ENCODE results near the gene ERF. TPM values are rescaled to one million over a fixed set of nuclear protein-coding genes. Genes with fewer than 3 reads are reported as not detected.

ERF gene
- total RNA-seq, 1 experiment from 2014 or later, result 79.1 TPM

DNA sequence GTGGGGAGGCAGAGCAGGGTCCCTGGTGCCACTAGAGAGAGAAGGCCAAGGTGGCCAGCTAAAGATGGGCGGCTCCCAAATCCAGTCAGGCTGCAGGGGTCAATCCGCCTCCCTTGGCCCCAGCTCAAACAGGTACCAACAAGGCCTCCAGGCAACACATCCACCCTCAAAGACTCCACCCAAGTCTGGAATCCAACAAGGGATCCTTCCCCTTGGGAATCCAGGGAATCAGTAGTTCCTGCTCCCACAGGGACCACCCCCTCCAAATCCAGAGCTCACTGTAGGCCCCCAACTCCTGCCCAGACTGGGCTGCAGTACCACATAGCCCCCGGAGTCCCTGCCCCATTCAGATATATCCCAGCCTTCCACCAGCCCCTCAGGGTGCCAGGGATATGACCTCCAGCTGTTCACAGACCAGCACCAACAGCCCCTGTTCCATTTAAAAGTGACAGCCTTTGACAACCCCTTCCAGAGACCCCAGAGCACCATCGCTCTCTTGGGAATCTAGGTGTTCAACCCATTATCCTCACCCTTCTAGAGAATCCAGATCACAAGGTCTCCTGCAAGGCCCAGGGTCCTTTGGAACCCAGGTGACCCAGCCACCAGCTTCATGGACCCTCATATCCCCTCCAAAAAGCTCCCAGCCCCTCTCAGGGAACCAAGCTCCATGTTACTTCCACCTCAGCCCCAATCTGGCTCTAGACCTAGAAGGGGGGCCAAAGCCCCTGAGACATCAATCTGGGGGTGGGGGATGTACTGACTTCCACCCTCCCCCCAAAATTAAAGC is 3.2 kb downstream of the ERF start:
- H3F3A ChIP-seq (ENCODE audit: insufficient read depth, low read depth), result peaks cover 15% of the 10 kb centered on the region
- H3K9me2 ChIP-seq (ENCODE audit: insufficient read depth), result no peaks in the 10 kb centered on the region
- H3K27me3 ChIP-seq (ENCODE audit: insufficient read depth, low read depth), result no peaks in the 10 kb centered on the region
- no peak for DNase-seq
- H3K4me2 ChIP-seq, result peak overlapping the region; percentile 23; the same call in 1 of the 2 replicates
- intact Hi-C loops (cut with micrococcal nuclease; ENCODE audit: unreplicated experiment), result no loop called here
- CTCF ChIA-PET, result no interaction called here
- no peak for TF ChIP-seq CTCF (conservative IDR thresholded peaks at IDR 0.05)
- TF ChIP-seq EZH2 (IDR thresholded peaks at IDR 0.05; ENCODE audit: low read depth), result no peak
- H3K27ac ChIP-seq, result no peak overlapping the region
- H2AFZ ChIP-seq, result no peak overlapping the region
- POLR2A ChIA-PET (ENCODE audit: unreplicated experiment), result interaction anchor here (0.7 kb wide), 1 partner anchor 22 kb away, joined by 4 read pairs; no protein-coding TSS in a partner anchor
- no peak overlapping the region for H3K4me3 ChIP-seq
- H4K20me1 ChIP-seq (ENCODE audit: insufficient read depth), result peaks cover 14% of the 10 kb centered on the region; the same call in 1 of the 2 replicates
- no peaks in the 10 kb centered on the region for H3K9me3 ChIP-seq (ENCODE audit: insufficient read depth, low read depth)
- no TSS peak for BruUV-seq (replicated peaks)
- H3K36me3 ChIP-seq (ENCODE audit: low read depth), result no peaks in the 10 kb centered on the region
- H3K79me2 ChIP-seq (ENCODE audit: low read depth), result peaks cover 35% of the 10 kb centered on the region
- H3K4me1 ChIP-seq (replicated peaks; ENCODE audit: insufficient read depth), result peaks cover 6% of the 10 kb centered on the region

GRCh38 chr19:42250666-42251531 is 4.0 kb downstream of the ERF start:
- H3F3A ChIP-seq (ENCODE audit: insufficient read depth, low read depth), result peaks cover 18% of the 10 kb centered on the region
- POLR2A ChIA-PET (ENCODE audit: unreplicated experiment), result interaction anchor here (0.7 kb wide), 1 partner anchor 21 kb away, joined by 4 read pairs; no protein-coding TSS in a partner anchor
- no peak overlapping the region for H3K27ac ChIP-seq
- H3K9me3 ChIP-seq (ENCODE audit: insufficient read depth, low read depth), result no peaks in the 10 kb centered on the region
- CTCF ChIA-PET, result interaction anchor here (0.7 kb wide), 1 partner anchor 26 kb away, joined by 8 read pairs; no protein-coding TSS in a partner anchor
- H3K79me2 ChIP-seq (ENCODE audit: low read depth), result peaks cover 35% of the 10 kb centered on the region
- no peaks in the 10 kb centered on the region for H3K36me3 ChIP-seq (ENCODE audit: low read depth)
- H3K4me2 ChIP-seq, result no peak overlapping the region
- H3K9me2 ChIP-seq (ENCODE audit: insufficient read depth), result no peaks in the 10 kb centered on the region
- peaks cover 6% of the 10 kb centered on the region for H3K4me1 ChIP-seq (replicated peaks; ENCODE audit: insufficient read depth)
- no TSS peak for BruUV-seq (replicated peaks)
- TF ChIP-seq CTCF (conservative IDR thresholded peaks at IDR 0.05) (no peak), EZH2 (IDR thresholded peaks at IDR 0.05; ENCODE audit: low read depth) (no peak)
- intact Hi-C loops (cut with micrococcal nuclease; ENCODE audit: unreplicated experiment), result no loop called here
- DNase-seq, result no peak
- H2AFZ ChIP-seq, result no peak overlapping the region
- H3K27me3 ChIP-seq (ENCODE audit: insufficient read depth, low read depth), result no peaks in the 10 kb centered on the region
- peaks cover 14% of the 10 kb centered on the region; the same call in 1 of the 2 replicates for H4K20me1 ChIP-seq (ENCODE audit: insufficient read depth)
- H3K4me3 ChIP-seq, result no peak overlapping the region

- BruUV-seq (replicated peaks), result no TSS peak
- no peaks in the 10 kb centered on the region for H3K27me3 ChIP-seq (ENCODE audit: insufficient read depth, low read depth)
- peaks cover 14% of the 10 kb centered on the region; the same call in 1 of the 2 replicates for H4K20me1 ChIP-seq (ENCODE audit: insufficient read depth)
- H3K4me3 ChIP-seq, result no peak overlapping the region
- no peaks in the 10 kb centered on the region for H3K9me3 ChIP-seq (ENCODE audit: insufficient read depth, low read depth)
- H3K4me1 ChIP-seq (replicated peaks; ENCODE audit: insufficient read depth), result peaks cover 9% of the 10 kb centered on the region
- TF ChIP-seq EZH2 (IDR thresholded peaks at IDR 0.05; ENCODE audit: low read depth) (no peak), CTCF (conservative IDR thresholded peaks at IDR 0.05) (no peak)
- no peak overlapping the region for H3K27ac ChIP-seq
- intact Hi-C loops (cut with micrococcal nuclease; ENCODE audit: unreplicated experiment), result no loop called here
- peaks cover 35% of the 10 kb centered on the region for H3K79me2 ChIP-seq (ENCODE audit: low read depth)
- DNase-seq, result no peak
- no peak overlapping the region for H2AFZ ChIP-seq
- ChIA-PET POLR2A (ENCODE audit: unreplicated experiment) (no interaction called here), CTCF (interaction anchor here (0.7 kb wide), 1 partner anchor 27 kb away, joined by 8 read pairs; no protein-coding TSS in a partner anchor)
- H3F3A ChIP-seq (ENCODE audit: insufficient read depth, low read depth), result peaks cover 23% of the 10 kb centered on the region
- H3K36me3 ChIP-seq (ENCODE audit: low read depth), result no peaks in the 10 kb centered on the region
- no peak overlapping the region for H3K4me2 ChIP-seq
- H3K9me2 ChIP-seq (ENCODE audit: insufficient read depth), result no peaks in the 10 kb centered on the region
Observed at GRCh38 chr19:42250183-42250665, 4.7 kb downstream of the ERF start.

Measured in PC-9 (cell line).